GM18951 (cell line): Measurements from ENCODE around the gene S100A7A.

Source experiments
- POLR2A ChIP-seq: IDR thresholded peaks from 4 replicates; pipeline ENCODE4 v1.6.1; 2011; ENCODE audit warnings: mild to moderate bottlenecking; ENCODE audit not compliant: insufficient read length, insufficient read depth; ENCODE audit errors: extremely low read depth
- in situ Hi-C: fragments of 300-500 bp; cut with MboI; formaldehyde crosslinking; loops from one replicate; pipeline ENCODE4 v1.12.0; 2022; ENCODE audit warnings: low sequenced_read_pairs, mixed read lengths, inconsistent platforms; ENCODE audit not compliant: unreplicated experiment

The S100A7A gene

DNA sequence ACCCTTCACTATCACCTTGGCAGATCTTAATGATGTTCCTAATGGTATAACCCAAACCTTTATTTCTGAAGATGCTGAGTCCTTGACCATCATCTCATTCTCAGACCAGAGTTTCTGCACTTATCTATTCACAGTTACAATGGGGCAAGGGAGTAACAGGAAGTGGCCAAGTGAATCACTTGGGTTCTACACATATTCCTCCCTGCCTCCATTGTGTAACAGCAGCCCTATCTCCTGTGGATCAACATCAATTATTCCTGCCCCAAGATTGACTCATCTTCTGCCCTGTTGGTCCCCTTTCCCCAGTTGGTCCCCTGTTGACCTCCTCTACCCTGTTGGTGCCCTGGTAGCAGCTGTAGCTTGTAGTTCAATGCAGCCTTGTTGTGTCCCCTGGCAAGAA is 54.4 kb downstream of the S100A7A start:
- TF ChIP-seq POLR2A = no peak
- in situ Hi-C loops = no loop called here
